H54 (cell line): Measurements from ENCODE around the gene UBN1.
"Not testable (repeated sequence)": the region's sequence is repeated elsewhere in the genome, so short reads cannot be mapped to it uniquely, and the experiment has no call there.

ENCODE experiments used
- DNase-seq: peaks from one replicate; pipeline ENCODE4 v3.0.0; 2011; ENCODE audit warnings: low spot score, mixed read lengths; ENCODE audit not compliant: insufficient read length
- FAIRE-seq: peaks from 3 replicates; lab custom pipeline; 2011; peaks lifted over from hg19 to GRCh38; lab: Jason Lieb, UNC
- POLR2A ChIP-seq: IDR thresholded peaks from 2 replicates; pipeline ENCODE4 v1.6.1; 2011; ENCODE audit warnings: low read depth, mild to moderate bottlenecking, low read length

UBN1 gene

DNA sequence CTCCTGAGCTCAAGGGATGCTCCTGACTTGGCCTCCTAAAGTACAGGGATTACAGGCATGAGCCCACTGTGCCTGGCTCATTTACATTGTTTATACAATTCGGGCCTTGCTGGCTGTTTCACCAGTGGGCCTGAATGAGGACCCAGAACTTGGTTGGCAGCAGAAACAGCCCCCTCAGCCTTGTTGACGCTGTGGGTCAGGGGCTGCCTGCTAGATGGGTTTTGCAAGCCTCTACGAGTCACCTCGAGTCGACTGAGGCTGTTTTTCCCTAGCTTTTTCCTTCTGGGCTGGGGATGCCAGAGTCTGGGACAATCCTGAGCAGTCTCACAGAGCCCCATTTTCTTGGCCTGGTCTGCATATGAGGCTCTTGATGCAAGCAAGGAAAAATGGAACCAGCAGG is 73.5 kb downstream of the UBN1 start:
- FAIRE-seq (no peak), DNase-seq (no peak)
- no peak for TF ChIP-seq POLR2A

DNA sequence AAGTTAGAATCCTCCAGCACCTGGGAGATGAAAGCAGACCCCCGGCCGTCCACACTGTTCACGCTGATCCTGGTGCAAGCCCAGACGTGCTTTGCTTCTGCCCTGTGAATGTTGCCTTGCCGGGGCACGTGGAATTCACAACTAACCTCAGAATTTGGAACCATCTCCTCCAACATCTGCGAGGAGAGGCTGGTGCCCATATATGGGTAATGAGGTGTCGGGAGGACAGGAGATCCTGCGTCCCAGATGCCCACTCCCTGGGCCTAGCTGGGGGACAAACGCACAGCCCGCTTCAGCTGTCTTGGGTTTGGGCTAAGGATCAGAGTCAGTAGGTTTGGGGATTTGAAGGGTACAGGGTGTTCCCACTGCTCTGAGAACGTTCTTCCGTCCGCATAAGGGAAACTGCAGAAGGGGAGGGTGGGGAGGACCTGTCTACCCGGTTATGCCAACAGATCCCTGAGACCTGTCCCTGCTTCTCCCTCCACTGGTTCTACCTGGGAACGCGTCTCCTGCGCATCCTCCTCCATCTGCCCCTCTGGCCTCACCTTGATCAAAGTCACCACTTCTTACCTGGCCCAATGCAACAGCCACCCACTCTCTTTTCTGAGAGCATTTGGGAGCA is 75.6 kb downstream of the UBN1 start:
- TF ChIP-seq POLR2A: no peak
- no peak for DNase-seq
- FAIRE-seq: no peak

DNA sequence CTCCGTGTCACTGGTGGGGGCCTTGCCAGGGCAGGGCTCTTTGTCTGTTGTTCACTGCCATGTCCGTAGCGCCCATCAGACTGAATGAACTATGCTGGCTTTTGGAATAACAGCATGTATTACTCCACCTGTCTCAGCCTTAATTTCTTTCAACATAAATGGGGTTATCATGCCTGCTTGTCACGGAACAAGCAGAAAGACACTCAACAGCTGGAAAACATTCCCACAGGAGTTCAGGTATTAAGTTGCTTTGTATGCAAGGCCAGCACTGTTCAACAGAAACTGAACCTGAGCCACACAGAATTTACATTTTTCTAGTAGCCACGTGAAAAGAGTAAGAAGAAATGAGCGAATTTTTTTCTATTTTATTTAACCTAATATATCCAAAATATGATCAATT is 76.6 kb downstream of the UBN1 start:
- FAIRE-seq (no peak), DNase-seq (no peak)
- TF ChIP-seq POLR2A: no peak

- FAIRE-seq (no peak), DNase-seq (no peak)
- no peak for TF ChIP-seq POLR2A
These were observed 77.5 kb downstream of the UBN1 start for GRCh38 chr16:4924593-4925292.

DNA sequence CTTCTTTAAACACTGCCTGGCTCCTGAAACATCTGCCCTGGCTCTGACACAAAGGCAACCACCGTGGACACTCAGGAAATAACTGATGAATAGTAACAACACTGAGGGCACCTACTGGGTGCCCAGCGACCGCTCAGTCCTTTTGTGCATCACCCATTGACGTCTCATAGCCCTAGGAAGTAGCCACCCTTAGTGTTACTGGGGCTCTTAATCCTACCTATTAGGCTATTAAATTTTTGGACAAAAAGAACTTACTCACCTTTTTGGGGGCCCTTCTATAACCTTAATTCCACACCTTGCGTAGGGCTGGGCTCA is 78.0 kb downstream of the UBN1 start:
- FAIRE-seq (no peak), DNase-seq (no peak)
- no peak for TF ChIP-seq POLR2A

DNA sequence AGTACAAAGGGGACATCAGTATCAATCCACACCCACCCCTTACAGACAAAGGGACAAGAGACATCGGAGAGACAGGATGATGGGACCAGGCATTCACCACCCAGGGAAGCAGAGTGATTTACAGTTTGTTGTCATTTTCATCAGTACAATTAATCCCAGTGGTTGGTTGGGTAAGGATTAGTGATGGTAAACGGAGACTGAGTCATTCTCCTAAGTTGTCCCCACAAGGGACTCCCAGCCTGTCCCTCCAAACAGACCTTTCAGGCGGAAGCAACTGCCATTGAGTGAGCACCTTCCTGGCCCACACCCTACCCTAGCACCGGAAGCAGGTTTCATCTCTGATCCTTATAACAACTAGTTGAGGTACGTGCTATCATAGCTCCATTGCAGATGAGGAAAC is 78.5 kb downstream of the UBN1 start:
- FAIRE-seq (no peak), DNase-seq (no peak)
- no peak for TF ChIP-seq POLR2A

GRCh38 chr16:4926928-4927327 is 79.6 kb downstream of the UBN1 start:
- DNase-seq (no peak), FAIRE-seq (no peak)

DNA sequence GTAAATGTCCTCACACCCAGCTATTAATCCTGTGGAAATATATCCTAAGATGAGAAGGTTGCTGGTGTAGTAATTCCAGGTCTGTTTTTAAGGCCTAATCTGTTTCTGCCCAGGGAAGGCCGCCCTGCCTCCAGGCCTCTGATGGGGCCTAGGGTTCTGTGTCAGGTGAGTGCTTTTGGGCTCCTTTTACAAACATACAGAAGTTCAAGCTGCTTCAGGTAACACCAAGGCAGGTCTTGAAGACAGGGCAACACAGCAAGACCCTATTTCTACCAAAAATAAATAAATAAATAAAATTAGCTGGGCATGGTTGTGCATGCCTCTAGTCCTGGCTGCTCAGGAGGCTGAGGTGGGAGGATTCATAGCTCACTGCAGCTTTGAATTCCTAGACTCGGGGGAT is 80.4 kb downstream of the UBN1 start:
- no peak for TF ChIP-seq POLR2A
- FAIRE-seq: no peak

More at GRCh38 chr16:4926928-4927327, 79.6 kb downstream of the UBN1 start:
- TF ChIP-seq POLR2A: no peak

GRCh38 chr16:4928227-4928626 is 80.9 kb downstream of the UBN1 start:
- FAIRE-seq (no peak), DNase-seq (no peak)
- no peak for TF ChIP-seq POLR2A

More for the DNA sequence above, 80.4 kb downstream of the UBN1 start:
- no peak for DNase-seq

- FAIRE-seq, DNase-seq: not testable (repeated sequence)
These were observed 82.3 kb downstream of the UBN1 start for GRCh38 chr16:4929619-4930018.

DNA sequence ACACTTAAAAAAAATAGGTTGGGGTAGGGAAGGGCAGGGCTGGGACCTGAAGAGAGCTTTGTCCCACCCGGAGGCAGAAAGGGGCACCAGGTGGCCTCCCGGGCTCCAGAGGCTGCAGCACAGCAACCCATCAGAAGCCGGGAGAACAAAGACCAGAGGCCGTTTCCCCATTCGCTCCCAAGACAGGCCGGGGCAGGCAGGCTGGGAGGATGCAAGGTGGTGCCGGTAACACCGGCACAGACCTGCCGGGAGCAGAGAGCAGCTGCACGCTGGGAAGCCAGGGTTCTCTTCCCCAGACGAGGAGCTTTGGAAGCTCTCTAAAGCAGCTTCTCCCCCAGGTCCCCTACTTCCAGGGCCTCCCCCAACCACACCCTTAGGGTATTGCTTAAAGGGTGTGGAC is 84.1 kb downstream of the UBN1 start:
- FAIRE-seq: no peak
- TF ChIP-seq POLR2A: no peak

More for the DNA sequence above, 84.1 kb downstream of the UBN1 start:
- DNase-seq: no peak
